Measurements from ENCODE around the gene ZNF23.

ZNF23 gene

DNA sequence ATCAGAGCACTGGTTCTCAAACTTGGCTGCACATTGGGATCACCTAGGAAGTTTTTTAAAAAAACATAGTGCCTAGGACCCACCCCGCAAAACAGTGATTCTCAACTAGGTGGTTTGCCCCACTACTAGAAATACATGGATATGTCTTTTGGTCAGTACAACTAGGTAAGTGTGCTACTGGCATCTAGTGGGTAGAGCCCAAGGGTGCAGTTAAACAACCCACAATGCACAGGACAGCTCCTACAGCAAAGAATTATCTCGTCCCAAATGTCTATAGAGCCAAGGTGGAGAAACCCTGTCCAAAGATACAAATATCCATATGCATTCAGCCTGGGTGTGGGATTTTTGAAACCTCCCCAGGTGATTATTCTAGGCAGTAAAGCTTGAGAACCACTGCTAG, 38.9 kb upstream of the ZNF23 start:
- TF ChIP-seq, protein P1, sequence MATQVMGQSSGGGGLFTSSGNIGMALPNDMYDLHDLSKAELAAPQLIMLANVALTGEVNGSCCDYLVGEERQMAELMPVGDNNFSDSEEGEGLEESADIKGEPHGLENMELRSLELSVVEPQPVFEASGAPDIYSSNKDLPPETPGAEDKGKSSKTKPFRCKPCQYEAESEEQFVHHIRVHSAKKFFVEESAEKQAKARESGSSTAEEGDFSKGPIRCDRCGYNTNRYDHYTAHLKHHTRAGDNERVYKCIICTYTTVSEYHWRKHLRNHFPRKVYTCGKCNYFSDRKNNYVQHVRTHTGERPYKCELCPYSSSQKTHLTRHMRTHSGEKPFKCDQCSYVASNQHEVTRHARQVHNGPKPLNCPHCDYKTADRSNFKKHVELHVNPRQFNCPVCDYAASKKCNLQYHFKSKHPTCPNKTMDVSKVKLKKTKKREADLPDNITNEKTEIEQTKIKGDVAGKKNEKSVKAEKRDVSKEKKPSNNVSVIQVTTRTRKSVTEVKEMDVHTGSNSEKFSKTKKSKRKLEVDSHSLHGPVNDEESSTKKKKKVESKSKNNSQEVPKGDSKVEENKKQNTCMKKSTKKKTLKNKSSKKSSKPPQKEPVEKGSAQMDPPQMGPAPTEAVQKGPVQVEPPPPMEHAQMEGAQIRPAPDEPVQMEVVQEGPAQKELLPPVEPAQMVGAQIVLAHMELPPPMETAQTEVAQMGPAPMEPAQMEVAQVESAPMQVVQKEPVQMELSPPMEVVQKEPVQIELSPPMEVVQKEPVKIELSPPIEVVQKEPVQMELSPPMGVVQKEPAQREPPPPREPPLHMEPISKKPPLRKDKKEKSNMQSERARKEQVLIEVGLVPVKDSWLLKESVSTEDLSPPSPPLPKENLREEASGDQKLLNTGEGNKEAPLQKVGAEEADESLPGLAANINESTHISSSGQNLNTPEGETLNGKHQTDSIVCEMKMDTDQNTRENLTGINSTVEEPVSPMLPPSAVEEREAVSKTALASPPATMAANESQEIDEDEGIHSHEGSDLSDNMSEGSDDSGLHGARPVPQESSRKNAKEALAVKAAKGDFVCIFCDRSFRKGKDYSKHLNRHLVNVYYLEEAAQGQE (IDR thresholded peaks at IDR 0.05; ENCODE audit: insufficient read depth in 1 of 2, low read depth in 2 of 2, low read length in 2 of 2) = no peak
- TF ChIP-seq POLR2AphosphoS5 (IDR thresholded peaks at IDR 0.05; ENCODE audit: low read depth, low read length) = no peak

- no peak for TF ChIP-seq POLR2AphosphoS5 (IDR thresholded peaks at IDR 0.05; ENCODE audit: low read depth, low read length)
Measured at GRCh38 chr16:71499775-71500364, 37.8 kb upstream of the ZNF23 start.

DNA sequence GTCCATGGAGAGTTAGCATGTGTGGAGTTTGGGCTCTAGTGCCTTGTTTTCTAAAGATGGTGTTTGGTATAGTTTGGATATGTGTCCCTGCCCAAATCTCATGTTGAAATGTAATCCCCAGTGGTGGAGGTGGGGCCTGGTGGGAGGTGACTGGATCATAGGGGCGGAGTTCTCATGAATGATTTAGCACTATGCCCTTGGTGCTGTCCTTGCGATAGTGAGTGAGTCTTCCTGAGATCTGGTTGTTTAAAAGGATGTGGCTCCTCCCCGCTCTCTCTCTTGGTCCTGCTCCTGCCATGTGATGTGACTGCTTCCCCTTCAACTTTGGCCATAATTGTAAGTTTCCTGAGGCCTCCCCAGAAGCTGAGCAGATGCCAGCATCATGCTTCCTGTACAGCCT, 36.0 kb upstream of the ZNF23 start:
- TF ChIP-seq, protein P1 (IDR thresholded peaks at IDR 0.05; ENCODE audit: insufficient read depth in 1 of 2, low read depth in 2 of 2, low read length in 2 of 2) = no peak
- TF ChIP-seq TAF1 (IDR thresholded peaks at IDR 0.05; ENCODE audit: borderline replicate concordance, insufficient read depth, low read length) = no peak
- TF ChIP-seq SIN3A (IDR thresholded peaks at IDR 0.05; ENCODE audit: borderline replicate concordance, insufficient read depth, low read length) = no peak
- TF ChIP-seq FOXP2 (optimal IDR thresholded peaks at IDR 0.05; ENCODE audit: borderline replicate concordance, extremely low read depth, extremely low read length, insufficient read depth) = no peak
- TF ChIP-seq POLR2AphosphoS5 (IDR thresholded peaks at IDR 0.05; ENCODE audit: low read depth, low read length) = no peak

GRCh38 chr16:71493213-71493612, 31.2 kb upstream of the ZNF23 start:
- TF ChIP-seq TAF1 (IDR thresholded peaks at IDR 0.05; ENCODE audit: borderline replicate concordance, insufficient read depth, low read length) (no peak), POLR2AphosphoS5 (IDR thresholded peaks at IDR 0.05; ENCODE audit: low read depth, low read length) (no peak), SIN3A (IDR thresholded peaks at IDR 0.05; ENCODE audit: borderline replicate concordance, insufficient read depth, low read length) (no peak), FOXP2 (optimal IDR thresholded peaks at IDR 0.05; ENCODE audit: borderline replicate concordance, extremely low read depth, extremely low read length, insufficient read depth) (no peak)
- TF ChIP-seq, protein P1 (IDR thresholded peaks at IDR 0.05; ENCODE audit: insufficient read depth in 1 of 2, low read depth in 2 of 2, low read length in 2 of 2) = no peak

DNA sequence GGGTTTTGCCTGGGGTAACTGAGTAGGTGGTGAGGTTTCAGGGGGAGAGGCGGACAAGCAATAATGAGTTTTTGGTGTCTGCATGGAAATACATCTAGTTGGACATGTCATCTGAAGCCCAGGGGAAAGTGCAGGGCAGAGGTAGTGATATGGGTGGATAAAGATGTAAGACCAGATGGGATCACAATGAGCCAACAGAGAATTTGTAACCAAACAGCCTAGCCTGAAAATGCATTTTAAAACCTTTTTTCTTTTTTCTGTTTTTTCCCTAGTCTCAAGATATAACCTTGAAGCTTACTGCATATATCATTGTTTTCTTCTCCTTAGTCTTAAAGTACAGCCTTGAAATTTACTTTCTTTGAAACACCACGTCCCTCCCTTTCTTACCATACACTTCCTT, 30.7 kb upstream of the ZNF23 start:
- TF ChIP-seq, protein P1 (IDR thresholded peaks at IDR 0.05; ENCODE audit: insufficient read depth in 1 of 2, low read depth in 2 of 2, low read length in 2 of 2) = no peak
- TF ChIP-seq POLR2AphosphoS5 (IDR thresholded peaks at IDR 0.05; ENCODE audit: low read depth, low read length) = no peak
- TF ChIP-seq TAF1 (IDR thresholded peaks at IDR 0.05; ENCODE audit: borderline replicate concordance, insufficient read depth, low read length) = no peak
- no peak for TF ChIP-seq SIN3A (IDR thresholded peaks at IDR 0.05; ENCODE audit: borderline replicate concordance, insufficient read depth, low read length)
- TF ChIP-seq FOXP2 (optimal IDR thresholded peaks at IDR 0.05; ENCODE audit: borderline replicate concordance, extremely low read depth, extremely low read length, insufficient read depth) = no peak
